ENCODE measurements around the gene GRIN2A. TPM values are rescaled to one million over a fixed set of nuclear protein-coding genes. Genes with fewer than 3 reads are reported as not detected.

Gene GRIN2A
- total and polyA plus RNA-seq, 2 experiments from 2014 or later, result not detected

DNA sequence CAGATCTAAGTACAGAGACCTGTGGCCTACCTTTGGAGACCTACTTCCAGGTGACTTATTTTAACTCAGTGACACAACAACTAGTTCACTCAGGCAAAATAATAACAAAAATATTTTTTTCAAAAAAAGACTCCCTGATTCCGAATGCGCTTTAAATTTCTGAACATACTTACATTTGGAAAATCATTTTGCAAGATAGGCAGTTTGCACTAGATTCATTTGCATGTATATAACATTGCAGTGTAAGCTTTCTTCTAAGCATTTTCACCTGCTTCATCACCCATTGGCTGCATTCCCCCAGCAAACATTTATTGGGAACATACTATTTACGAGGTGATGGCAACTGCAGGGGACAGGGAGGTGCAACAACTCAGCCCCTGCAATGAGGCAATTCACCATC is 166.8 kb downstream of the GRIN2A start:
- Histone ChIP-seq H3F3A (ENCODE audit: insufficient read depth) (no peaks in the 10 kb centered on the region), H3K4me3 (no peak overlapping the region), H3K4me2 (ENCODE audit: unreplicated experiment) (no peak overlapping the region), H3K9me3 (ENCODE audit: low read depth) (no peaks in the 10 kb centered on the region), H4K20me1 (ENCODE audit: insufficient read depth) (no peaks in the 10 kb centered on the region), H3K36me3 (ENCODE audit: low read depth) (no peaks in the 10 kb centered on the region), H2AFZ (no peak overlapping the region), H3K27ac (no peak overlapping the region), H3K4me1 (ENCODE audit: insufficient read depth) (no peaks in the 10 kb centered on the region), H3K79me2 (ENCODE audit: insufficient read depth) (no peaks in the 10 kb centered on the region), H3K27me3 (replicated peaks; ENCODE audit: insufficient read depth) (no peaks in the 10 kb centered on the region), H3K9me2 (ENCODE audit: insufficient read depth) (no peaks in the 10 kb centered on the region), H3K9ac (no peak overlapping the region)
- WGBS, 2 experiments (ENCODE audit: low coverage in 1 of 2, low lambda C conversion rate in 2 of 2, missing lambda C conversion rate in 2 of 2), result 56 to 59% methylated on average over 3 of the region's 3 CpGs
- in situ Hi-C loops (cut with MboI), result no loop called here
- no peak for DNase-seq
- TF ChIP-seq EZH2phosphoT487 (IDR thresholded peaks at IDR 0.05; ENCODE audit: insufficient read depth, low read depth), result no peak
- no peak for TF ChIP-seq EZH2 (IDR thresholded peaks at IDR 0.05; ENCODE audit: insufficient read depth, poor library complexity, severe bottlenecking)

- Histone ChIP-seq H3K4me1 (ENCODE audit: insufficient read depth) (no peaks in the 10 kb centered on the region), H3K4me3 (no peak overlapping the region), H3K9ac (no peak overlapping the region), H4K20me1 (ENCODE audit: insufficient read depth) (no peaks in the 10 kb centered on the region), H3K36me3 (ENCODE audit: low read depth) (no peaks in the 10 kb centered on the region), H3K79me2 (ENCODE audit: insufficient read depth) (no peaks in the 10 kb centered on the region), H3K27me3 (replicated peaks; ENCODE audit: insufficient read depth) (no peaks in the 10 kb centered on the region), H3K9me3 (ENCODE audit: low read depth) (no peaks in the 10 kb centered on the region), H3K27ac (no peak overlapping the region), H3K9me2 (ENCODE audit: insufficient read depth) (no peaks in the 10 kb centered on the region), H2AFZ (no peak overlapping the region), H3K4me2 (ENCODE audit: unreplicated experiment) (no peak overlapping the region), H3F3A (ENCODE audit: insufficient read depth) (no peaks in the 10 kb centered on the region)
- in situ Hi-C loops (cut with MboI), result no loop called here
- DNase-seq, result no peak
- TF ChIP-seq EZH2phosphoT487 (IDR thresholded peaks at IDR 0.05; ENCODE audit: insufficient read depth, low read depth) (no peak), EZH2 (IDR thresholded peaks at IDR 0.05; ENCODE audit: insufficient read depth, poor library complexity, severe bottlenecking) (no peak)
- 21 to 22% methylated on average over 5 of the region's 5 CpGs for WGBS, 2 experiments (ENCODE audit: low coverage in 1 of 2, low lambda C conversion rate in 2 of 2, missing lambda C conversion rate in 2 of 2)
Measured at GRCh38 chr16:10013774-10014173, 168.5 kb downstream of the GRIN2A start.

DNA sequence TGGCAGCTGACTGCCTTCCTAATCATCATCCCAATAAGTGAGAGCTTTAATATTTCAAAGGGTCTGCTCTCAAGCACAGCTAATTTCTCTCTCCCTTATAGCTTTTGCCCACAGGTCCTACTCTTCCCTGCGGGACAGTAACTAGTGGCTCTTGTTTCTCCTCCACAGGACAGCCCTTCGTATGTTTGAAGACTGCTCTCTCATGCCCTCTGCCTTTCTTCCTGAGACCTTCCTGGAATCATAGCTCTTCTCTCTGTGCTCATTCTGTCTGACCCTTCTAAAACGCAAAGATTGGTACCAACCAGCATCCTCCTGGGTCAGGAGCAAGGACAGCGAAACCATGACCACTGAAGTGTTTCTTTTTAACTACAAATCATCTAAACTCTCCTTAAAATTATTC is 168.9 kb downstream of the GRIN2A start:
- Histone ChIP-seq H3K4me1 (ENCODE audit: insufficient read depth) (no peaks in the 10 kb centered on the region), H3K36me3 (ENCODE audit: low read depth) (no peaks in the 10 kb centered on the region), H3F3A (ENCODE audit: insufficient read depth) (no peaks in the 10 kb centered on the region), H4K20me1 (ENCODE audit: insufficient read depth) (no peaks in the 10 kb centered on the region), H3K4me2 (ENCODE audit: unreplicated experiment) (no peak overlapping the region), H3K9ac (no peak overlapping the region), H3K9me3 (ENCODE audit: low read depth) (no peaks in the 10 kb centered on the region), H3K79me2 (ENCODE audit: insufficient read depth) (no peaks in the 10 kb centered on the region), H2AFZ (no peak overlapping the region), H3K27ac (no peak overlapping the region), H3K4me3 (no peak overlapping the region), H3K27me3 (replicated peaks; ENCODE audit: insufficient read depth) (no peaks in the 10 kb centered on the region), H3K9me2 (ENCODE audit: insufficient read depth) (no peaks in the 10 kb centered on the region)
- TF ChIP-seq EZH2phosphoT487 (IDR thresholded peaks at IDR 0.05; ENCODE audit: insufficient read depth, low read depth) (no peak), EZH2 (IDR thresholded peaks at IDR 0.05; ENCODE audit: insufficient read depth, poor library complexity, severe bottlenecking) (no peak)
- in situ Hi-C loops (cut with MboI), result no loop called here
- 24 to 33% methylated on average over 4 of the region's 4 CpGs for WGBS, 2 experiments (ENCODE audit: low coverage in 1 of 2, low lambda C conversion rate in 2 of 2, missing lambda C conversion rate in 2 of 2)
- DNase-seq, result no peak

GRCh38 chr16:10009684-10010083 is 172.5 kb downstream of the GRIN2A start:
- Histone ChIP-seq H3K79me2 (ENCODE audit: insufficient read depth) (no peaks in the 10 kb centered on the region), H3K9me3 (ENCODE audit: low read depth) (no peaks in the 10 kb centered on the region), H3K27me3 (replicated peaks; ENCODE audit: insufficient read depth) (no peaks in the 10 kb centered on the region), H4K20me1 (ENCODE audit: insufficient read depth) (no peaks in the 10 kb centered on the region), H3K9me2 (ENCODE audit: insufficient read depth) (no peaks in the 10 kb centered on the region), H3K27ac (no peak overlapping the region), H3K9ac (no peak overlapping the region), H2AFZ (no peak overlapping the region), H3K4me3 (no peak overlapping the region), H3K4me2 (ENCODE audit: unreplicated experiment) (no peak overlapping the region), H3F3A (ENCODE audit: insufficient read depth) (no peaks in the 10 kb centered on the region), H3K36me3 (ENCODE audit: low read depth) (no peaks in the 10 kb centered on the region), H3K4me1 (ENCODE audit: insufficient read depth) (no peaks in the 10 kb centered on the region)
- in situ Hi-C loops (cut with MboI), result no loop called here
- no peak for DNase-seq
- WGBS, 2 experiments (ENCODE audit: low coverage in 1 of 2, low lambda C conversion rate in 2 of 2, missing lambda C conversion rate in 2 of 2), result 29% methylated on average over 6 of the region's 6 CpGs
- TF ChIP-seq EZH2phosphoT487 (IDR thresholded peaks at IDR 0.05; ENCODE audit: insufficient read depth, low read depth) (no peak), EZH2 (IDR thresholded peaks at IDR 0.05; ENCODE audit: insufficient read depth, poor library complexity, severe bottlenecking) (no peak)

DNA sequence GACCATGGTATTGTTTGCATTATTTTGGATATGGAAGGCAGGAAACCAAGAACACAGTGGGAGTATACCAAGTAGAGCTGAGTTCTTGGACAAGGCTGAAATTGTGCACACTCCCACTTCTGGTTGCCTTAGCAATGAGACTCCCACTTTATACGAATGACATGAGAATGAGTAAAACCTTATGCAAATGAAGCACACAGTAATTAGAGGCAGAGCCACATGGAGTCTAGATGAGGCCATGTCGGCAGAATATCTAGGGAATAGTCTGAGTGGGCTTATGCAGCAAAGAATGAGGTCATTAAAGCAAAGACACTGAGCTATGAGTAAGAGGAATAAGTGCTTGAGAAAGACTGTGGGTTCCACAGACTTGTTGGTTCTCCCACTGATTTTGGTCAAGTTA is 178.7 kb downstream of the GRIN2A start:
- H2AFZ ChIP-seq, result no peak overlapping the region
- H3K4me1 ChIP-seq (ENCODE audit: insufficient read depth), result no peaks in the 10 kb centered on the region
- no peaks in the 10 kb centered on the region for H3K79me2 ChIP-seq (ENCODE audit: insufficient read depth)
- no peak overlapping the region for H3K27ac ChIP-seq
- no peak for DNase-seq
- no peaks in the 10 kb centered on the region for H3K27me3 ChIP-seq (replicated peaks; ENCODE audit: insufficient read depth)
- 3 to 8% methylated on average over 2 of the region's 2 CpGs for WGBS, 2 experiments (ENCODE audit: low coverage in 1 of 2, low lambda C conversion rate in 2 of 2, missing lambda C conversion rate in 2 of 2)
- H3K4me2 ChIP-seq (ENCODE audit: unreplicated experiment), result no peak overlapping the region
- in situ Hi-C loops (cut with MboI), result no loop called here
- no peak overlapping the region for H3K9ac ChIP-seq
- H3K4me3 ChIP-seq, result no peak overlapping the region
- TF ChIP-seq EZH2phosphoT487 (IDR thresholded peaks at IDR 0.05; ENCODE audit: insufficient read depth, low read depth) (no peak), EZH2 (IDR thresholded peaks at IDR 0.05; ENCODE audit: insufficient read depth, poor library complexity, severe bottlenecking) (no peak)
- H3K9me2 ChIP-seq (ENCODE audit: insufficient read depth), result no peaks in the 10 kb centered on the region
- no peaks in the 10 kb centered on the region for H3K9me3 ChIP-seq (ENCODE audit: low read depth)
- H3K36me3 ChIP-seq (ENCODE audit: low read depth), result no peaks in the 10 kb centered on the region
- no peaks in the 10 kb centered on the region for H3F3A ChIP-seq (ENCODE audit: insufficient read depth)
- no peaks in the 10 kb centered on the region for H4K20me1 ChIP-seq (ENCODE audit: insufficient read depth)

All from GM23248 (cell line).